Keratinocyte (primary cell): Measurements from ENCODE around the gene OR4E1. TPM values are rescaled to one million over a fixed set of nuclear protein-coding genes. Genes with fewer than 3 reads are reported as not detected.

Source experiments
- DNase-seq: peaks from one replicate; pipeline ENCODE4 v3.0.0-alpha.2; 2011; ENCODE audit warnings: low read depth, missing footprints, low spot score
- FAIRE-seq: peaks from 2 replicates; lab custom pipeline; 2011; peaks lifted over from hg19 to GRCh38; lab: Jason Lieb, UNC
- H2AFZ ChIP-seq: 2 replicates; pipeline ENCODE4 v1.6.0; 2012; ENCODE audit warnings: low read length, control low read depth, inconsistent platforms; ENCODE audit not compliant: control insufficient read depth
- H3K27ac ChIP-seq: 2 replicates; pipeline ENCODE4 v1.5.1; 2011; ENCODE audit warnings: low read length; ENCODE audit not compliant: control insufficient read depth, insufficient read depth
- H3K27me3 ChIP-seq: 3 replicates; pipeline ENCODE4 v1.6.0; 2011; ENCODE audit warnings: low read length; ENCODE audit not compliant: control insufficient read depth, insufficient read depth; ENCODE audit errors: extremely low read depth
- H3K36me3 ChIP-seq, 2 experiments: 2 replicates in 1 of 2; 3 replicates in 1 of 2; pipeline ENCODE4 v1.5.1; 2011; ENCODE audit warnings: low read length in 2 of 2, mild to moderate bottlenecking in 1 of 2; ENCODE audit not compliant: control insufficient read depth in 2 of 2, insufficient read depth in 2 of 2; ENCODE audit errors: extremely low read depth in 1 of 2
- H3K4me1 ChIP-seq: 3 replicates; pipeline ENCODE4 v1.5.1; 2011; ENCODE audit warnings: low read length; ENCODE audit not compliant: control insufficient read depth, insufficient read depth; ENCODE audit errors: extremely low read depth
- H3K4me2 ChIP-seq: 3 replicates; pipeline ENCODE4 v1.6.0; 2011; ENCODE audit warnings: low read depth, low read length; ENCODE audit not compliant: control insufficient read depth, insufficient read depth; ENCODE audit errors: extremely low read depth
- H3K4me3 ChIP-seq, 3 experiments: fragments of 200-600 bp in 1 of 3; sonication (generic) in 1 of 3; 2 replicates in 2 of 3; 3 replicates in 1 of 3; pipeline ENCODE4 v1.5.1; 2011 to 2016; ENCODE audit warnings: low read length in 3 of 3, mild to moderate bottlenecking in 3 of 3, control low read depth in 2 of 3, inconsistent platforms in 1 of 3, low read depth in 1 of 3, mixed read lengths in 1 of 3, mixed run types in 1 of 3, moderate library complexity in 1 of 3; ENCODE audit not compliant: control insufficient read depth in 2 of 3, insufficient read depth in 2 of 3; ENCODE audit errors: extremely low read depth in 1 of 3
- H3K79me2 ChIP-seq: 2 replicates; pipeline ENCODE4 v1.6.0; 2012; ENCODE audit warnings: low read length; ENCODE audit not compliant: control insufficient read depth, insufficient read depth
- H3K9ac ChIP-seq: 3 replicates; pipeline ENCODE4 v1.6.0; 2011; ENCODE audit warnings: low read length; ENCODE audit not compliant: control insufficient read depth, insufficient read depth; ENCODE audit errors: extremely low read depth
- H3K9me1 ChIP-seq: 3 replicates; pipeline ENCODE4 v1.6.0; 2011; ENCODE audit warnings: low read length; ENCODE audit not compliant: control insufficient read depth, insufficient read depth; ENCODE audit errors: extremely low read depth
- H3K9me3 ChIP-seq: 2 replicates; pipeline ENCODE4 v1.5.1; 2012; ENCODE audit warnings: low read depth, low read length; ENCODE audit not compliant: control insufficient read depth
- H4K20me1 ChIP-seq: 3 replicates; pipeline ENCODE4 v1.6.0; 2011; ENCODE audit warnings: low read length; ENCODE audit not compliant: control insufficient read depth, insufficient read depth; ENCODE audit errors: extremely low read depth
- EZH2 ChIP-seq: IDR thresholded peaks from one replicate; pipeline ENCODE4 v1.6.1; 2012; ENCODE audit warnings: inconsistent platforms, mild to moderate bottlenecking, low read length, moderate library complexity
- dilution Hi-C: fragments of 300-500 bp; cut with MboI; formaldehyde crosslinking; loops from one replicate; pipeline ENCODE4 v1.7.0; 2020; ENCODE audit warnings: low sequenced_read_pairs; ENCODE audit not compliant: extremely low pct_ligation_motif_present
- polyA plus RNA-seq, 5 experiments: library from polyadenylated mRNA; depleted of rRNA in 3 of 5; stranded (reverse) in 3 of 5; stranded (forward) in 1 of 5; unstranded in 1 of 5; fragments of >200 nt; gene quantifications; 1 replicate in 1 of 5; 2 replicates in 3 of 5; 3 replicates in 1 of 5; pipeline versions ENCODE4 v1.2.1 to v1.2.3, GENCODE V29; 2011 to 2012; ENCODE audit warnings: missing spikeins in 2 of 5, low read depth in 1 of 5, low replicate concordance in 1 of 5
- TF ChIP-seq, protein P1 (sequence below), 3 experiments: IDR thresholded peaks in 1 of 3; conservative IDR thresholded peaks in 1 of 3; optimal IDR thresholded peaks in 1 of 3; 2 replicates in 2 of 3; 3 replicates in 1 of 3; pipeline versions ENCODE3 to v1.5.1; 2011; ENCODE audit warnings: low read length in 3 of 3, mild to moderate bottlenecking in 3 of 3, moderate library complexity in 2 of 3, control low read depth in 1 of 3, inconsistent platforms in 1 of 3; ENCODE audit not compliant: insufficient read depth in 2 of 3; ENCODE audit errors: extremely low read depth in 1 of 3

The OR4E1 gene
- polyA plus RNA-seq, 1 donor (not counting 4 experiments of a cell fraction or from before 2014, with no cell fraction given): not detected

GRCh38 chr14:21669284-21669683 lies 4.3 kb downstream of the OR4E1 start:
- no peaks in the 10 kb centered on the region for H3K9me3 ChIP-seq
- DNase-seq (no peak), FAIRE-seq (no peak)
- no peak overlapping the region for H2AFZ ChIP-seq
- no peak overlapping the region for H3K4me3 ChIP-seq
- no peaks in the 10 kb centered on the region for H3K4me1 ChIP-seq
- H3K9ac ChIP-seq: no peak overlapping the region
- no peak overlapping the region for H3K27ac ChIP-seq
- no peaks in the 10 kb centered on the region for H3K36me3 ChIP-seq
- H3K4me2 ChIP-seq: no peak overlapping the region
- dilution Hi-C loops: no loop called here
- H3K9me1 ChIP-seq: no peaks in the 10 kb centered on the region
- no peaks in the 10 kb centered on the region for H4K20me1 ChIP-seq
- TF ChIP-seq, protein P1, sequence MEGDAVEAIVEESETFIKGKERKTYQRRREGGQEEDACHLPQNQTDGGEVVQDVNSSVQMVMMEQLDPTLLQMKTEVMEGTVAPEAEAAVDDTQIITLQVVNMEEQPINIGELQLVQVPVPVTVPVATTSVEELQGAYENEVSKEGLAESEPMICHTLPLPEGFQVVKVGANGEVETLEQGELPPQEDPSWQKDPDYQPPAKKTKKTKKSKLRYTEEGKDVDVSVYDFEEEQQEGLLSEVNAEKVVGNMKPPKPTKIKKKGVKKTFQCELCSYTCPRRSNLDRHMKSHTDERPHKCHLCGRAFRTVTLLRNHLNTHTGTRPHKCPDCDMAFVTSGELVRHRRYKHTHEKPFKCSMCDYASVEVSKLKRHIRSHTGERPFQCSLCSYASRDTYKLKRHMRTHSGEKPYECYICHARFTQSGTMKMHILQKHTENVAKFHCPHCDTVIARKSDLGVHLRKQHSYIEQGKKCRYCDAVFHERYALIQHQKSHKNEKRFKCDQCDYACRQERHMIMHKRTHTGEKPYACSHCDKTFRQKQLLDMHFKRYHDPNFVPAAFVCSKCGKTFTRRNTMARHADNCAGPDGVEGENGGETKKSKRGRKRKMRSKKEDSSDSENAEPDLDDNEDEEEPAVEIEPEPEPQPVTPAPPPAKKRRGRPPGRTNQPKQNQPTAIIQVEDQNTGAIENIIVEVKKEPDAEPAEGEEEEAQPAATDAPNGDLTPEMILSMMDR (optimal IDR thresholded peaks at IDR 0.05 in 1 of 3, IDR thresholded peaks at IDR 0.05 in 1 of 3, conservative IDR thresholded peaks at IDR 0.05 in 1 of 3; ENCODE audit: extremely low read depth in 1 of 3, insufficient read depth in 2 of 3, low read length in 3 of 3): no peak
- no peak for TF ChIP-seq EZH2
- no peaks in the 10 kb centered on the region for H3K27me3 ChIP-seq
- H3K79me2 ChIP-seq: no peaks in the 10 kb centered on the region

GRCh38 chr14:21668377-21668776 lies 5.2 kb downstream of the OR4E1 start:
- no peak for TF ChIP-seq EZH2
- TF ChIP-seq, protein P1 (optimal IDR thresholded peaks at IDR 0.05 in 1 of 3, IDR thresholded peaks at IDR 0.05 in 1 of 3, conservative IDR thresholded peaks at IDR 0.05 in 1 of 3; ENCODE audit: extremely low read depth in 1 of 3, insufficient read depth in 2 of 3, low read length in 3 of 3): no peak
- FAIRE-seq (no peak), DNase-seq (no peak)

More at GRCh38 chr14:21668377-21668776, 5.2 kb downstream of the OR4E1 start:
- Histone ChIP-seq H2AFZ (no peak overlapping the region), H3K4me1 (no peaks in the 10 kb centered on the region), H3K9me3 (no peaks in the 10 kb centered on the region), H3K27ac (no peak overlapping the region), H3K79me2 (no peaks in the 10 kb centered on the region), H3K9me1 (no peaks in the 10 kb centered on the region), H3K36me3 (no peaks in the 10 kb centered on the region), H3K4me2 (no peak overlapping the region), H4K20me1 (no peaks in the 10 kb centered on the region), H3K27me3 (no peaks in the 10 kb centered on the region), H3K9ac (no peak overlapping the region), H3K4me3 (no peak overlapping the region)
- dilution Hi-C loops: no loop called here
